Amygdala (tissue), 56 donors: ENCODE data around the gene MIER2.

Experiments used
- DNase-seq, 56 donors: peaks; one replicate each; lab custom pipeline; 2025; lab: John Stamatoyannopoulos, UW

Gene MIER2

GRCh38 chr19:291561-292280, 52.9 kb downstream of the MIER2 start:
- peak in 7 of 56 donors; percentile 31 to 62 (median 53) for DNase-seq

GRCh38 chr19:291006-291521, 53.5 kb downstream of the MIER2 start, which contains the start of gene PLPP2:
PLPP2 (minus strand) TSS chr19:291403; CDS start chr19:291336, 67 bp downstream.
- DNase-seq, result peak in 28 of 56 donors; percentile 8 to 70 (median 32)

GRCh38 chr19:290372-291005, 54.1 kb downstream of the MIER2 start:
- DNase-seq, result peak in 54 of 56 donors; percentile 16 to 89 (median 62)

- DNase-seq, result no peak
Measured at GRCh38 chr19:289651-290371, 54.8 kb downstream of the MIER2 start.

DNA sequence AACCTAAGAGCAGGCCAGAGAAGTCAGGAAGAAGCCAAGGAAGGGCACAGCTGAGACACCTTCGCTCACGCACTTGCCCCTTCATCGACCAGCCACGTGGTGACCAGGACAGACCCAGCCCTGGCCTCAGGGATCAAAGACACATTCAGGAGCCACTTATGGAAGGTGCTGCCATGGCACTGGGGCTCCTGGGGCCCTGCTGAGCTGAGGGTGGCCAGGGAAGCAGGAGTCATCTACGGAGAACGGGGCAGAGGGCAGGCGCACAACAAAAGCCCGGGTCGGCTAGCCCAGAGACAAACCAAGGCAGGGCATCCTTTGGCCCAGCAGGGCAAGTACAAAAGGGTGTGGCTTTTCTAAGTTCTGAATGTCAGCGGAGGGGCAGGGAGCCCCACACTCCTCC, 55.7 kb downstream of the MIER2 start:
- no peak for DNase-seq

- DNase-seq, result no peak
Measured at GRCh38 chr19:287381-287871, 57.2 kb downstream of the MIER2 start.

DNA sequence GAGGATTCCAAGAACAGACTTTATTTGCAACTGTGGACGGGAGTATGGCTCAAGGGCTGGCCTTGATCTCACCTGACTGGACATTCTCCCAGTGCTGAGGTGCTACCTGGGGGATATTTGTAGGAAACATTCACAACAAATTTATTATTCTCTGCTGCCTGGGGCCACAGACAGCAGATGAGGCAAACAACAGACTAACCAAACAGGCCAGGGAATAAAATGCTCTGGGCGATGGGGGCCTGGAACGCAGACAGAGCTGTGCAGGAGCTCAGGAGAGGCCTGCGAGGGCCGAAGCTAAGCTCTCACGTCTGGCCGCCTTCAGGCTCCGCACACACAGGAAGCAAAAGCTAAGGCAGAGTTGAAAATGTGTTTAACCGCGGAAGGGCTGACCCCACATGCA, 61.2 kb downstream of the MIER2 start:
- no peak for DNase-seq

GRCh38 chr19:282501-282900, 62.1 kb downstream of the MIER2 start:
- no peak for DNase-seq

DNA sequence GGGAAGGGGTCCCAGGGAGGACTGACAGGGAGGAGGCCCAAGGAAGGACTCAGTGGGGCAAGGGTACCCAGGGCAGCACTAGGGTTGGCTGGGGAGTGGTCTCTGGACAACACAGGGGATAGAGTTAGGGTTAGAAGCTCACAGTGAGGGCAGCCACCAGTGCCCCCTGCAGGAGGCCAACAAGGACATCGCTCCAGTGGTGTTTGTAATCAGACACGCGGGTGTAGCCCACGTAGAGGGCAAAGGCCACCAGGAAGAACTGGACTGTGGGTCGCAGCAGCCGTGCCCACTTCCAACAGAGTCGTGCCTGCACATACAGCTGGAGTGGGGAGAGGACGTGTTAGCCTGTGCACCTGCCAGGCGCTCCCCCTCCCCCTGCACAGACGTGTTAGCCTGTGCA, 62.6 kb downstream of the MIER2 start:
- no peak for DNase-seq

DNA sequence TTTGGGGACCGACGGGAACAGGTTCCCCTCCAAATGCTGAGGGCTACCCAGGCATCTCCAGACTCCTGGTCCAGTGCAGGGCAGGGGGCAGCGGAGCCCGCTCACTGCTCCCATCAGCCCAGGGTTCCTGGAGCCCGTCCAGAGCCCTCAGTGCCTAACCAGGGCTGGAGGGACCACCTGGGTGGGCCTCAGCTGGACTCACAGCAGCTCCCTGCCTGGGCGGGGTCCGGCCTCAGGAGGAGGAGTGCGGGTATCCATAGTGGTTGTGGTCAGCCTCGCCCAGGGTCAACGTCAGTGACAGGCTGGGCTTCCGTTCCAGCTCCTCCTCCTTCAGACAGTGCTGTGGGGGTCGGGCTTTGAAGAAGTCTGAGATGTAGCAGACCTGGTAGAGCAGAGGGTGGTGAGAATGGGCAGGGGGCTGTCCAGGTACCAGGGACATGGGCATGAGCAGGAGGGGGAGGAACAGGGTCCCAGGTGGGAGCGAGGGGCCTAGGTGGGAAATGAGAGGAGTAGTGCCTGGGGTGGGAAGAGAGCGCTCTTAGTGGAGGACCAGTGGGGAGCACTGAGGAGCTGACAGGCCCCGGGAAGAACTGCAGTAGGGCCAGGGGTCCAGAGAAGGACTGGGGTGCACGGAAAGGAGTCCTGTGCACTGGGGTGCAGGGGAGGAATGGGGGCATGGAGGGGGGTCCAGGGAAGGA, 63.3 kb downstream of the MIER2 start:
- no peak for DNase-seq

- DNase-seq, result no peak
Measured at GRCh38 chr19:280541-281009, 64.0 kb downstream of the MIER2 start.

GRCh38 chr19:279656-280055, 64.9 kb downstream of the MIER2 start:
- no peak for DNase-seq

DNA sequence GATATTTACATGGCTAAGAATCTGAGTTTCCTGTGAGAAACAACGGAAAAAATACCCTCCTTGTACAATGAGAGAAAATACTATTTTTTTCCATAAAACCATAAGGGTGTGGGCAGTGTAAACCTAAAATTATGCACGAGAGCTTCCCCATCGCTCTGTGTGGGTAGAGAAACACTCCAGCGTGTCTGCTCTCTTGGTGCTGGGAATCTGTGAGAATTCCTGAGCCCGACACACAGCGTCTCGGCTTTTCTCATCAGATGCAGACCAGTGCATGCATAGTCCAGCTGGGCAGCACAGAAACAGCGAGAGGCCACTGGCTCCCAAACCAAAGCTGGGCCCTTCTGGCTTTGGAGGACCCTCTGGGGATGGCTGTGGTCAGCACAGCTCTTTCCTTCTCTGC, 65.4 kb downstream of the MIER2 start:
- DNase-seq, result peak in 3 of 56 donors; percentile 16 to 39 (median 16)

- no peak for DNase-seq
Measured at GRCh38 chr19:277581-278165, 66.9 kb downstream of the MIER2 start.

DNA sequence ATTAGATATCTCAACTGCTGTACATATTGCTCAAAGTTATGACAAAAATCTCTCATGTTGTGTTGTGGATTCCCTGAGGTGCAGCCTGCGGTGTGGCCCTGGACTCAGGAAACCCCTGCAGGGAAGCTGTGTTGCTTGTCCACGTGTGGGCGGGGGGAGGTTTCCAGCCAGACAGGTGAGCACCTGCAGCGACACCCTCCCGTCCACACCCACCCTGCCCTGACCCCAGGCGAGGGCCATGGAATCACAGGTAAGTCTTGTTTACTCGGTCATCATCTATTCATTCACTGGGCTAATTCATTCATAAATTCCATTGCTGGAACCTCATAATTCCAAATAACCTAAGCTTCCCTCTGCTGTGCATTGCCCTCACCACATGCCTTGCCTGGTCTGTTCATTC, 67.5 kb downstream of the MIER2 start:
- DNase-seq, result no peak

DNA sequence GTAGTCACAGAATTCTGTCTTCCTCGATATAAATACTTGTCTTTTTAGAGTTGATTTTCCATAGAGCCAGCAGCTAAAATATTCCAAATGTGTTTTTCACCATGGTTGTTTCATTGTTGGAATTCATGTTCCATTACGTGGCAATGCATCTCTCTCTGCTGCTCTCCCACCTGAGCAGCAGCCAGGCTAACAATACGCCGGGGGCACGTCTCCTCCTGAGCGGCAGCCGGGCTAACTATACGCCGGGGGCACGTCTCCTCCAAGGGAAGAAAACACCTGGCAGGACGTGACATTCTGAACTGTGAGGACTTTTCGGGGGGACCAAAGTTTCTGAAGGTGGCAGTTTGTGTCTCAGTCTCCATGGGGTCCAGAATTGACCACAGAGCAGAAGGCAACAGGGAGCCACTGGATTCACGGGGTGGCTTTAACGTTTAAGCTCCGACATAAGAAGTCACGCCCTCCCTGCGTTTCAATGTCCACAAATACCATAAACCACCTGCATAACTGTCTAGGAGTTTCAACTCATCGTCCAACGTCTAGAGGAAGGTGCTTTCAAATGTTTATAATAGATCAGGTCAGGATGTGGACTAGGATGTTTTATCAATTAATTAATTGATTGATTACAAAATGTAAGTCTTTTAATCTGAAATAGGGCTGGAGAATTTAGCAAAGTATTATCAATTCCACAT, 68.5 kb downstream of the MIER2 start:
- no peak for DNase-seq

GRCh38 chr19:275000-275399, 69.6 kb downstream of the MIER2 start:
- DNase-seq, result no peak

DNA sequence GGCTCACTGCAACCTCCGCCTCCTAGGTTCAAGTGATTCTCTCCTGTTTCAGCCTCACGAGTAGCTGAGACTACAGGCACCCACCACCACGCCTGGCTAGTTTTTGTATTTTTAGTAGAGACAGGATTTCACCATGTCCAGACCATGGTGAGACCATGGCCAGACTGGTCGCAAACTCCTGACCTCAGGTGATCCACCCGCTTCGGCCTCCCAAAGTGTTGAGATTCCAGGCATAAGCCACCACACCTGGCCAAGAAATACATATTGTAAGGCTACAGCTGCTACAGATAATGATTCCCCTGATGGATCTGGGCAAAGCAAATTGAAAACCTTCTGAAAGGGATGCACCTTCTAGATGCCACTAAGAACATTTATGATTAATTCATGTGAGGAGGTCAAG, 71.2 kb downstream of the MIER2 start:
- DNase-seq, result no peak

GRCh38 chr19:271856-272255, 72.7 kb downstream of the MIER2 start:
- DNase-seq, result no peak
